Fibroblast of skin of abdomen (primary cell): ENCODE results near the gene MROH2B. TPM values are rescaled to one million over a fixed set of nuclear protein-coding genes. Genes with fewer than 3 reads are reported as not detected.

ENCODE experiments used
- DNase-seq: peaks from one replicate; pipeline ENCODE4 v3.0.0-alpha.2; 2013
- polyA plus RNA-seq, 2 experiments: library from polyadenylated mRNA; unstranded; fragments of 120-200 nt; gene quantifications; one replicate each; pipeline ENCODE4 v1.2.1, GENCODE V29; 2013; ENCODE audit not compliant: insufficient read length in 2 of 2

Gene MROH2B
- not detected for polyA plus RNA-seq (2013, experiment 1 of 2; ENCODE audit: insufficient read length)
- not detected for polyA plus RNA-seq (2013, experiment 2 of 2; ENCODE audit: insufficient read length)

DNA sequence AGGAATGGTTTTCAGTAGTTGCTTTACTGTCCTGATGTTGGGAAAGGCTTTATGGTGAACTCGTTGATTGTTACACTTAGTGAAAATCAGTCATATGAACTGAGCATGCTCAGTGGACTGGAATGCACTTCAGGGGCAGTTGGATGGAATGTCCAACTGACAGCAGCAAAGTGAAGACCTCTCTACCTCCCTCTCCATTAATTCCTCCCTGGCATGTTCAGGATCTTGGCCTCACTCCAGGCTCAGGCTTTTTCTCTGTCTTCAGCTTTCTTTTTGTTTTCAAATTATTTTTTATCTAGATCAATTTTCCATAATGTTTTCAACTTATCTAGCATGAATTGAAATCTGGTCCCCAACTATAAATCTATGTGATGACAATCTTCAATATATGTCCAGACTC, at the start of gene MROH2B:
MROH2B (minus strand) TSS at position 101 of the 400 bp plus-strand sequence. CDS start 490 bp downstream, outside the sequence.
- DNase-seq, result no peak

DNA sequence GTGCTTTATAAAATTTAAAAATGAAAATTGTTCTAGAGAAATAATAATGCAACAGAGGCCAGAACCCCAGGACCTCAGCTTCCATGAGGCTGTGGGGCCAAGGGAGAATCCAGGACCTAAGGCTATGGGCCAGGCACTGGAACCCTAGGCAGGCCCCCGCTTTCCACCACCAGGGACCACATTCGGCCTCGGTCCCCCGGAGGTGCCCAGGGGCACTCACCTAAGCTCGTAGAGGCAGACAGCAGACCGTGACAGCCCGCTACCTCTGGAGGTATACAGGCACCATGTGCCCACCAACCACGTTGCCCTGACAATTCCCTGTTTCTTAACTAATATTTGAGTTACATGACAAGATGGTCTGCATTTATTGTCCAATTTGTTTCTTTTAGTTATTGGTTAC, 49.5 kb upstream of the MROH2B start:
- DNase-seq, result no peak

- no peak for DNase-seq
These were observed 47.0 kb upstream of the MROH2B start for GRCh38 chr5:41118177-41118576.

DNA sequence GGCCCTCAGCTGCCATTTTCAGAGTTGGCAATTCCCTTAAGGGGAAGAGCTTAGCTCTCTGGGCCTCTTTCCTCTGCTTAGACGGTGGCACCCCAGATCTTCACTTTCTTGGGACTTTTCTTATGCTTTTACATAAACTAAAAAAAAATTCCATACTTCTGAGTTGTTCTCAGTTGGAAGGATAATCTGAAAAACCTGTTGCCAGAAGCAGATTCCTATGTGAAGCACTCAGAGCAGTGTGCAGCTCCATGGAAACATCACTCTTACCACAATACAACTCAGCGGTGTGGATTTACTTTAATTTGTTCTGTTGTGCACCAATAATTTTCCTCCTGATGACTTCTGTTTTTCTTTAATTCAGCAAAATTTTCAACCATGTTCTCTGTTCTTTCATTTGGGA, 44.1 kb upstream of the MROH2B start:
- peak; percentile 76 for DNase-seq

GRCh38 chr5:41112486-41113455, 41.6 kb upstream of the MROH2B start:
- DNase-seq, result peak; percentile 65

DNA sequence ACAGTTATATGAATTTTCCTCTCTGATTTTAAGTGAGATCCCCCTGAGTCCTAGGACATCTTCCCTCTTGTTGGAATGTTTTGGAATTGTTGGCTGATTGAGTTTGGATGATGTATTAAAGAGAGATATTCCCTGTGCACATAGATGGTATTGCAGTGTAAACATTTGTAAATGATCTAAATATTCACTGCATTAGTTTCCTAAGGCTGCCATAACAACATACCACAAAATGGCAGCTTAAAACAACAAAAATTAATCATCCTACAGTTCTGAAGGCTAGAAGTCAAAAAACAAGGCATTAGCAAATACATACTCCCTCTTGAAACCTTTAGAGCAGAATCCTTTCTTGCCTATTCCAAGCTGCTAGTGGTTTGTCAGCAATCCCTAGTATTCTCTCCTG, 38.0 kb upstream of the MROH2B start:
- DNase-seq, result peak; percentile 13

DNA sequence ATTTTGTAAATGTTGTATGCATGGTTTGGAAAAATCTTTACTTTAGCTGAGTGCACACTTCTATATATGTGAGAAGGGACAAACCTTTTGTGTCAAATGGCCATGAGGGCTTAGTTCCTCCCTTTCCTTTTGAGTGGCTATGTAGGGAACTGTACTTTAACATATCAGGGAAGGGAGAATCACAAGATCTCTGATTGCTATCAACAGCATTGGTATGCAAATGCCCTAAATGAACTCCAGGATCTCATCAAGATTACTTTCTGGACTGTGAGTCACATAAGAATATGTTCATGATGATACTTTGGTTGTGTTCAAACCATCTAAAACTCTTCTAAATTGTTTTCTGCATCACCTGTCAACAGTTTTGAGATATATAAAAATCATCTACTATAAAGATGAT, 31.2 kb upstream of the MROH2B start:
- no peak for DNase-seq

- DNase-seq, result no peak
These were observed 26.5 kb upstream of the MROH2B start for GRCh38 chr5:41097642-41098041.

DNA sequence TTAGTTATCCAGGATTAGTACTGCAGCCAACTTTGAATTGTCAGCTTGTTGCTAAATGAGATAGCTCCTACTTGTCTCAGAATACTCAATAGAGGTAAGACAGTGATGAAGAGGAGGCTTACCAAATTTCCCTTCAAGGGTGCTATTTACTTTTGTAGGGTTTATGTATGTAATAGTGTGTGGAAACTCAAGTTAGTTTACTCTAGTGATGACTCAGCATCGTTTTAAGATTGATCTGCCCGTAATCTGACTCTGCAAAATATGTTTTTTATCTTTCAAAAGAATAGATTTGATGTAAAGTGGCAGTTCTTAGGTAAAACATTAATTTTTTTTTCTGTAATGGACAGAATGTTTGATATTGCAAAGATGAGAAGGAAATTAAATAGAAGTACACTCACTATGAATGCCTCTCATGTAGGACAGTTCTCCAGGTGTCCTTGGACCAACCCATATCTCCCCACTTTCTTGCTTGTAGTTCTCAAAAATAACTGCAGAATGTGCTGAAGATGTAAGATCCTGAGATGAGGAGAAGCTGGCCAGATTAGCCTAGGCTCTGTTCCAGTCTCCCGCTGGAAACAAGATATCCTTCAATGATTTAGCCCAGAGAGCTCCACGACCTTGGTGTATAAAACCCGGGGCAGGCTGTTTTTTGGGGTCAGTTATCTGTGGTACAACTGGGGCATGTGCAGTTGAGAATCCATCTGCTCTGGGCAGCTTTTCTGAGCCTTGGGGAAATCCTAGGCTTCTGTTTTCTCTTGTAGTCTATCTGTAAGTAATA, 24.4 kb upstream of the MROH2B start:
- no peak for DNase-seq

GRCh38 chr5:41094871-41095270, 23.7 kb upstream of the MROH2B start:
- DNase-seq, result no peak

GRCh38 chr5:41093803-41094202, 22.7 kb upstream of the MROH2B start:
- no peak for DNase-seq

DNA sequence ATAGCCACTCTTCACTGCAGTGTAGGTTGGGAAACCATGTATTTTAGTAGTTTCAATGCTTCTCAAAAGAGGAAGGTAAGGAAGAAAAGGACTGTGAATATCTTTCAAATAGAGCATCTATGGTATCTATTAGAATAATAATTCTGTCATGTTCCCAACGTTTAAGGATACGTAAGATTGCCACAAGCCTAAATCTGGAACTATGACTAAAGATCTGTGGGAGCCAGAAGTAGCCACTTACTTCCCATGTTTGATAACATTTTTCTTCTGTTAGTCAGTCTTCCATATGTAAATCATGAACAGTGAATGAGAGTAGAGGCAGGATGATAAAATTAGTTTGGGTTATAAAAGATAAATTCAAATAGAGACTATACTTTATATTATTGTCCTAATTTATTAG, 16.3 kb upstream of the MROH2B start:
- DNase-seq, result peak; percentile 4

DNA sequence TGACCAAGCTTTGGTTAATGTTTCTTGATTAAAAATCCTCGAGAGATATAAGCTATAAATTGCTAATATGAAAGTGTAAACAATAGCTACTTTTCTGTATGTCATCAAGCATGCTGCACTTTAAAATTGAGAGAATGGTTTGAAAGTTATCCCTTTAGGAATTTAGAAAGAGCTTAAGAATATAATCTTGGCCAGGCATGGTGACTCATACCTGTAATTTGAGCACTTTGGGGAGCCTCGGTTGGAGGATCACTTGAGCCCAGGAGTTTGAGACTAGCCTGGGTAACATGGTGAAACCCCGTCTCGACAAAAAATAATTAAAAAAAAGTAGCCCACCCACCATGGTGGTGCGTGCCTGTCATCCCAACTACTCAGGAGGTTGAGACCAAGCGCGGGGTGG, 12.2 kb upstream of the MROH2B start:
- no peak for DNase-seq

GRCh38 chr5:41071975-41072374, 833 bp upstream of the MROH2B start:
- DNase-seq, result no peak

DNA sequence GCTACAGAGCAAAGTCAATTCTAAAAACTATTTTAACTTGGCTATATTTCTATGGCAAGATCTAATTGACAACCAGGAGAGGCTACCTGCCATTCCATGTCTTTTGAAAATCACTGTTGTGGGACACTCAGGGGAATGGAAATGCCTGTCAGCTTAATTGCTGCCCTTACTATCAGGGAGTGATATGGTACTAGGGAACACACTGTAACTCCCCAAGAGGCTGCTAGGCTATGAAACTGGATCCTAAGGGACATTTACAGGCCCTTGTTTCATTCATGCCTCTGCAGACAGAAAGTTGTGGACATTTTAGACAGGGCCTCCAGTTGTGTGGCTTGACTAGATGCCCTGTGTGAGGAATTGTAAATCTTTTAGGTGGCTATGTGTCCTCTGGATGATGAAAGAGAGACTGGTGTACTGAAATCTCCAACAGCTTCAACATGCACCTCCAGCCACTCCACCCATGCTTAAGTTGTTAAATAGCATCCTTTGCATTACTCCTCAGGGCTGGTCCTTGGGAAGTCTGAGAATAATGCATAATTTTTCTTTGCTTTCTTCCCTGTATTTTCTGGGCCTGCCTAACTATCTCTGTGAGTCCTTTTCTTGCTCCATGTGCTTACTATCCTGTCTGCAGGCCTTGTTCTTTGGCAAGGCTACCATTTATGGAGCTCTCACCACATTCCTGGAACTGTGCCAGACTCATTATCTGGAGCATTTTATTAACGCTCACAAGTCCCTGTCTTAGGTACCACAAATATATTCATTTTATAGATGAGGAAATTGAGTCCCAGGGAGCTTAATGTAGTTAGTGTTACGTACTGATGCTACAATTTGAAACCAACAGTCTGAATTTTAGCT, 3.2 kb downstream of the MROH2B start:
- DNase-seq, result no peak

DNA sequence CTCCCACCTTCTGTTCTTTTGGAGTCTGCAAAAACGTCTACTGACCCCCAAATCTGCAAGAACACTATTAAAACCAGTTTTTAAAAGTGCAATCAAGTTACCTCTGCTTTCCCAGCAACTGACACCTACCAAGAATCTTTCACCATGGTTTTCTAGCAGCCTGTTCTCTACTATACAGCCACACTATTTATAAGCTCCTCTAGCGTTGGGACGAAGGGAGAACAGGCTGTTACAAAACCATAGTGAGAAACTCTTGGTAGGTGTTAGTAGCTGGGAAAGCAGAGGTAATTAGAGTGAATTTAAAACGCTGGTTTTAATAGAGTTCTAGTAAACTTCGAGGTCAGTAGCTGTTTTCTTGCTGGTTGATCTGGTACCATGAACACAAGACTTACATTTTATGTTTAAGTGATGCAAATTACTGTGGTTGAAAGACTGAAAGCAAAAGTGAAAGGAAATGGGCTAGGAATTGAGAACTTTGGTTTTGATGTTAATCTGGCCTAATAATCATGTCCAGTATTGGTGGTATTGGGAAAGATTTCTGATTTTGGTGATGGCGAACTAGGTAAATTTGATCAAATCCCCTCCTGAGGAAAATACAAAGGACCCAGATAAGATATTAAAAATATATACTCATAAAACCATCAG, 5.3 kb downstream of the MROH2B start:
- no peak for DNase-seq

- DNase-seq, result no peak
These were observed 13.2 kb downstream of the MROH2B start for GRCh38 chr5:41057940-41058339.

- DNase-seq, result no peak
These were observed 13.9 kb downstream of the MROH2B start for GRCh38 chr5:41057231-41057630.

DNA sequence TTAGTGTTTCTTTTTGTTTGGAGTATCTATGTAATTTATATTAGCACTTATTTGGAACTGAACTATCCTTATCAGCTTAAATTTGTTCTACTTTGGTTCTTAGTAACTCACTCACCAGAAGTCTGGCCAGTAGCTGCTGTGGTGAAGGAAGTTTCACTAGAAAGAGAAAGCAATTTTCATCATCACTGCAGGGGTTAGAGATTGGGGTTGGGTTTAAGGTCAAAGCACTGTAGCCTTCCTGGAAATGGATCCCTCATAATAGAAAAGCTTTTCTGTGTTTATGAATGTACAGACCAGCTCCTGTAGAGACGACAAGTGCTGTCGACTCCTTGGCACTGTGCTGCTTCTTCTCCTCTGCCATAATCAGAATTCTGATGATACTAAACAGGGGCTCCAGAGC, 22.2 kb downstream of the MROH2B start:
- DNase-seq, result no peak

- no peak for DNase-seq
These were observed 27.9 kb downstream of the MROH2B start for GRCh38 chr5:41043109-41043747.

GRCh38 chr5:41032973-41033372, 38.2 kb downstream of the MROH2B start:
- DNase-seq, result no peak
